GM23338 (cell line): ENCODE results near the gene CFLAR. TPM values are rescaled to one million over a fixed set of nuclear protein-coding genes. Genes with fewer than 3 reads are reported as not detected.

Experiments used
- ATAC-seq: fragments of 200-7000 bp; cut with Tn5 transposase; 3 replicates; pipeline ENCODE4 v1.9.1; 2020
- DNase-seq: peaks from one replicate; pipeline ENCODE4 v3.0.0-alpha.2; 2015; ENCODE audit warnings: low spot score
- H2AFZ ChIP-seq: fragments of 200-600 bp; sonication (generic); 2 replicates; pipeline ENCODE4 v1.8.0; 2016; ENCODE audit warnings: antibody characterized with exemption, mild to moderate bottlenecking, moderate library complexity
- H3F3A ChIP-seq: fragments of 200-600 bp; sonication (generic); replicated peaks from 2 replicates; pipeline ENCODE4 v1.8.0; 2017; ENCODE audit warnings: antibody characterized with exemption, mixed run types, low read depth
- H3K27ac ChIP-seq: fragments of 200-600 bp; sonication (generic); 2 replicates; pipeline ENCODE4 v1.6.1; 2016; ENCODE audit warnings: low read depth
- H3K27me3 ChIP-seq: fragments of 200-600 bp; sonication (generic); 2 replicates; pipeline ENCODE4 v1.8.0; 2016; ENCODE audit warnings: mild to moderate bottlenecking, mixed run types, moderate library complexity; ENCODE audit not compliant: insufficient read depth
- H3K36me3 ChIP-seq: fragments of 200-600 bp; sonication (generic); 2 replicates; pipeline ENCODE4 v1.8.0; 2016; ENCODE audit warnings: mild to moderate bottlenecking; ENCODE audit not compliant: insufficient read depth
- H3K4me1 ChIP-seq: fragments of 200-600 bp; sonication (generic); 2 replicates; pipeline ENCODE4 v1.8.0; 2016; ENCODE audit warnings: mild to moderate bottlenecking, moderate library complexity; ENCODE audit not compliant: insufficient read depth
- H3K4me2 ChIP-seq: fragments of 200-600 bp; sonication (generic); 2 replicates; pipeline ENCODE4 v1.7.1; 2017; ENCODE audit warnings: mixed run types
- H3K4me3 ChIP-seq: fragments of 200-600 bp; sonication (generic); 2 replicates; pipeline ENCODE4 v1.6.1; 2016; ENCODE audit warnings: mixed run types
- H3K79me2 ChIP-seq: fragments of 200-600 bp; sonication (generic); replicated peaks from 2 replicates; pipeline ENCODE4 v1.8.0; 2017; ENCODE audit warnings: mild to moderate bottlenecking; ENCODE audit not compliant: insufficient read depth
- H3K9me2 ChIP-seq: fragments of 200-600 bp; sonication (generic); 2 replicates; pipeline ENCODE4 v1.8.0; 2017; ENCODE audit not compliant: insufficient read depth
- H4K20me1 ChIP-seq: fragments of 200-600 bp; sonication (generic); replicated peaks from 2 replicates; pipeline ENCODE4 v1.8.0; 2017; ENCODE audit warnings: mild to moderate bottlenecking; ENCODE audit not compliant: insufficient read depth
- H3K27ac Mint-ChIP-seq: 2 replicates; pipeline ENCODE4 v1.8.0; 2020; ENCODE audit warnings: inconsistent platforms, mild to moderate bottlenecking, moderate library complexity, mixed read lengths
- H3K27me3 Mint-ChIP-seq: 3 replicates; pipeline ENCODE4 v1.8.0; 2022; ENCODE audit warnings: low read depth, mild to moderate bottlenecking, moderate library complexity, mixed read lengths, inconsistent platforms; ENCODE audit not compliant: insufficient read depth, poor library complexity
- H3K36me3 Mint-ChIP-seq: 3 replicates; pipeline ENCODE4 v1.8.0; 2021; ENCODE audit warnings: low read depth, mild to moderate bottlenecking, inconsistent platforms, moderate library complexity, mixed read lengths
- H3K4me1 Mint-ChIP-seq: 3 replicates; pipeline ENCODE4 v1.8.0; 2020; ENCODE audit warnings: mild to moderate bottlenecking, inconsistent platforms, mixed read lengths
- H3K4me3 Mint-ChIP-seq: 3 replicates; pipeline ENCODE4 v1.8.0; 2021; ENCODE audit warnings: moderate library complexity, mild to moderate bottlenecking, inconsistent platforms, mixed read lengths
- H3K9me3 Mint-ChIP-seq: 3 replicates; pipeline ENCODE4 v1.8.0; 2020; ENCODE audit warnings: moderate library complexity, mild to moderate bottlenecking, inconsistent platforms, mixed read lengths
- CREB1 ChIP-seq: fragments of 250-450 bp; sonication (Bioruptor Pico); IDR thresholded peaks from 2 replicates; pipeline ENCODE4 v1.5.0; 2020; ENCODE audit warnings: low read depth, mild to moderate bottlenecking, moderate library complexity
- CTCF ChIP-seq, 2 experiments: fragments of 200-600 bp in 1 of 2; sonication (generic) in 1 of 2; conservative IDR thresholded peaks; 2 replicates each; pipeline versions ENCODE4 v1.5.1 to v1.6.1; 2016 to 2017; ENCODE audit warnings: antibody characterized with exemption in 2 of 2, low read depth in 2 of 2, mild to moderate bottlenecking in 2 of 2, moderate library complexity in 1 of 2
- EZH2 ChIP-seq: fragments of 200-600 bp; sonication (generic); IDR thresholded peaks from one replicate; pipeline ENCODE4 v1.8.0; 2017; ENCODE audit warnings: antibody characterized with exemption, mild to moderate bottlenecking, low read depth; ENCODE audit not compliant: unreplicated experiment
- EZH2phosphoT487 ChIP-seq: fragments of 200-600 bp; sonication (generic); IDR thresholded peaks from one replicate; pipeline ENCODE4 v1.8.1; 2018; ENCODE audit warnings: antibody characterized with exemption; ENCODE audit not compliant: unreplicated experiment
- JUNB ChIP-seq: IDR thresholded peaks from one replicate; pipeline ENCODE4 v1.6.1; 2016; ENCODE audit warnings: antibody characterized with exemption; ENCODE audit not compliant: unreplicated experiment
- NANOG ChIP-seq: IDR thresholded peaks from 2 replicates; pipeline ENCODE4 v1.6.1; 2016; ENCODE audit warnings: antibody characterized with exemption, borderline replicate concordance
- POLR2AphosphoS5 ChIP-seq: IDR thresholded peaks from 2 replicates; pipeline ENCODE4 v1.6.1; 2016; ENCODE audit warnings: antibody characterized with exemption, low read depth
- STAT1 ChIP-seq: IDR thresholded peaks from one replicate; pipeline ENCODE4 v1.6.1; 2016; ENCODE audit warnings: antibody characterized with exemption; ENCODE audit not compliant: unreplicated experiment
- ZNF114 ChIP-seq: fragments of 250-450 bp; sonication (Bioruptor Pico); IDR thresholded peaks from 2 replicates; pipeline ENCODE4 v1.5.0; 2020; ENCODE audit warnings: mild to moderate bottlenecking, moderate library complexity
- ZNF331 ChIP-seq: fragments of 250-450 bp; sonication (Bioruptor Pico); IDR thresholded peaks from 2 replicates; pipeline ENCODE4 v1.5.0; 2020; ENCODE audit warnings: low read depth, mild to moderate bottlenecking, moderate library complexity
- polyA plus RNA-seq: library from polyadenylated mRNA; unstranded; fragments of >200 nt; fragmentation: Nextera tagmentation; extraction: Ambion mirVana; gene quantifications from 2 replicates; pipeline ENCODE4 v1.2.1, GENCODE V29; 2016
- total RNA-seq: library from RNA; depleted of rRNA; stranded (reverse); fragments of >200 nt; shearing (Covaris generic); gene quantifications from 2 replicates; pipeline ENCODE4 v1.2.3, GENCODE V29; 2014
- TF ChIP-seq, protein P1 (sequence below): fragments of 250-450 bp; sonication (Bioruptor Pico); IDR thresholded peaks from 2 replicates; pipeline ENCODE4 v1.5.0; 2020; ENCODE audit warnings: mild to moderate bottlenecking, moderate library complexity
- TF ChIP-seq, protein P2 (sequence below): IDR thresholded peaks from 2 replicates; pipeline ENCODE4 v1.6.1; 2016; ENCODE audit warnings: antibody characterized with exemption
- TF ChIP-seq, protein P3 (sequence below): IDR thresholded peaks from one replicate; pipeline ENCODE4 v1.6.1; 2018; ENCODE audit warnings: antibody characterized with exemption; ENCODE audit not compliant: unreplicated experiment

CFLAR gene
- total and polyA plus RNA-seq, 2 experiments from 2014 or later = 10.1 to 15.1 TPM

GRCh38 chr2:201215963-201216362 is 100.0 kb downstream of the CFLAR start:
- no peak for ATAC-seq
- Histone ChIP-seq H2AFZ (no peak overlapping the region), H4K20me1 (no peaks in the 10 kb centered on the region), H3K27me3 (no peaks in the 10 kb centered on the region), H3K4me3 (no peak overlapping the region), H3K4me2 (no peak overlapping the region), H3K27ac (no peak overlapping the region), H3K36me3 (no peaks in the 10 kb centered on the region), H3F3A (no peaks in the 10 kb centered on the region), H3K4me1 (peaks cover 16% of the 10 kb centered on the region), H3K79me2 (no peaks in the 10 kb centered on the region), H3K9me2 (no peaks in the 10 kb centered on the region)
- Mint-ChIP-seq H3K36me3 (0 out of 3 replicates have a peak, but pooled peaks cover 5% of the 10 kb centered on the region), H3K4me1 (peaks cover 17% of the 10 kb centered on the region), H3K4me3 (no peak overlapping the region), H3K9me3 (no peaks in the 10 kb centered on the region), H3K27ac (no peak overlapping the region), H3K27me3 (peaks cover 1% of the 10 kb centered on the region)
- DNase-seq = no peak
- TF ChIP-seq, protein P1, sequence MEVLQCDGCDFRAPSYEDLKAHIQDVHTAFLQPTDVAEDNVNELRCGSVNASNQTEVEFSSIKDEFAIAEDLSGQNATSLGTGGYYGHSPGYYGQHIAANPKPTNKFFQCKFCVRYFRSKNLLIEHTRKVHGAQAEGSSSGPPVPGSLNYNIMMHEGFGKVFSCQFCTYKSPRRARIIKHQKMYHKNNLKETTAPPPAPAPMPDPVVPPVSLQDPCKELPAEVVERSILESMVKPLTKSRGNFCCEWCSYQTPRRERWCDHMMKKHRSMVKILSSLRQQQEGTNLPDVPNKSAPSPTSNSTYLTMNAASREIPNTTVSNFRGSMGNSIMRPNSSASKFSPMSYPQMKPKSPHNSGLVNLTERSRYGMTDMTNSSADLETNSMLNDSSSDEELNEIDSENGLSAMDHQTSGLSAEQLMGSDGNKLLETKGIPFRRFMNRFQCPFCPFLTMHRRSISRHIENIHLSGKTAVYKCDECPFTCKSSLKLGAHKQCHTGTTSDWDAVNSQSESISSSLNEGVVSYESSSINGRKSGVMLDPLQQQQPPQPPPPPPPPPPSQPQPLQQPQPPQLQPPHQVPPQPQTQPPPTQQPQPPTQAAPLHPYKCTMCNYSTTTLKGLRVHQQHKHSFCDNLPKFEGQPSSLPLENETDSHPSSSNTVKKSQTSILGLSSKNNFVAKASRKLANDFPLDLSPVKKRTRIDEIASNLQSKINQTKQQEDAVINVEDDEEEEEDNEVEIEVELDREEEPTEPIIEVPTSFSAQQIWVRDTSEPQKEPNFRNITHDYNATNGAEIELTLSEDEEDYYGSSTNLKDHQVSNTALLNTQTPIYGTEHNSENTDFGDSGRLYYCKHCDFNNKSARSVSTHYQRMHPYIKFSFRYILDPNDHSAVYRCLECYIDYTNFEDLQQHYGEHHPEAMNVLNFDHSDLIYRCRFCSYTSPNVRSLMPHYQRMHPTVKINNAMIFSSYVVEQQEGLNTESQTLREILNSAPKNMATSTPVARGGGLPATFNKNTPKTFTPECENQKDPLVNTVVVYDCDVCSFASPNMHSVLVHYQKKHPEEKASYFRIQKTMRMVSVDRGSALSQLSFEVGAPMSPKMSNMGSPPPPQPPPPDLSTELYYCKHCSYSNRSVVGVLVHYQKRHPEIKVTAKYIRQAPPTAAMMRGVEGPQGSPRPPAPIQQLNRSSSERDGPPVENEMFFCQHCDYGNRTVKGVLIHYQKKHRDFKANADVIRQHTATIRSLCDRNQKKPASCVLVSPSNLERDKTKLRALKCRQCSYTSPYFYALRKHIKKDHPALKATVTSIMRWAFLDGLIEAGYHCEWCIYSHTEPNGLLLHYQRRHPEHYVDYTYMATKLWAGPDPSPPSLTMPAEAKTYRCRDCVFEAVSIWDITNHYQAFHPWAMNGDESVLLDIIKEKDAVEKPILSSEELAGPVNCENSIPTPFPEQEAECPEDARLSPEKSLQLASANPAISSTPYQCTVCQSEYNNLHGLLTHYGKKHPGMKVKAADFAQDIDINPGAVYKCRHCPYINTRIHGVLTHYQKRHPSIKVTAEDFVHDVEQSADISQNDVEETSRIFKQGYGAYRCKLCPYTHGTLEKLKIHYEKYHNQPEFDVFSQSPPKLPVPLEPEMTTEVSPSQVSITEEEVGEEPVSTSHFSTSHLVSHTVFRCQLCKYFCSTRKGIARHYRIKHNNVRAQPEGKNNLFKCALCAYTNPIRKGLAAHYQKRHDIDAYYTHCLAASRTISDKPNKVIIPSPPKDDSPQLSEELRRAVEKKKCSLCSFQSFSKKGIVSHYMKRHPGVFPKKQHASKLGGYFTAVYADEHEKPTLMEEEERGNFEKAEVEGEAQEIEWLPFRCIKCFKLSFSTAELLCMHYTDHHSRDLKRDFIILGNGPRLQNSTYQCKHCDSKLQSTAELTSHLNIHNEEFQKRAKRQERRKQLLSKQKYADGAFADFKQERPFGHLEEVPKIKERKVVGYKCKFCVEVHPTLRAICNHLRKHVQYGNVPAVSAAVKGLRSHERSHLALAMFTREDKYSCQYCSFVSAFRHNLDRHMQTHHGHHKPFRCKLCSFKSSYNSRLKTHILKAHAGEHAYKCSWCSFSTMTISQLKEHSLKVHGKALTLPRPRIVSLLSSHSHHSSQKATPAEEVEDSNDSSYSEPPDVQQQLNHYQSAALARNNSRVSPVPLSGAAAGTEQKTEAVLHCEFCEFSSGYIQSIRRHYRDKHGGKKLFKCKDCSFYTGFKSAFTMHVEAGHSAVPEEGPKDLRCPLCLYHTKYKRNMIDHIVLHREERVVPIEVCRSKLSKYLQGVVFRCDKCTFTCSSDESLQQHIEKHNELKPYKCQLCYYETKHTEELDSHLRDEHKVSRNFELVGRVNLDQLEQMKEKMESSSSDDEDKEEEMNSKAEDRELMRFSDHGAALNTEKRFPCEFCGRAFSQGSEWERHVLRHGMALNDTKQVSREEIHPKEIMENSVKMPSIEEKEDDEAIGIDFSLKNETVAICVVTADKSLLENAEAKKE (CRISPR knock-in tag) = no peak
- TF ChIP-seq POLR2AphosphoS5 (no peak), CREB1 (CRISPR knock-in tag) (no peak), EZH2 (no peak), NANOG (no peak), ZNF331 (no peak), ZNF114 (CRISPR knock-in tag) (no peak), JUNB (no peak), EZH2phosphoT487 (no peak), CTCF (conservative IDR thresholded peaks at IDR 0.05; ENCODE audit: low read depth in 2 of 2) (no peak), STAT1 (no peak)
- TF ChIP-seq, protein P2, sequence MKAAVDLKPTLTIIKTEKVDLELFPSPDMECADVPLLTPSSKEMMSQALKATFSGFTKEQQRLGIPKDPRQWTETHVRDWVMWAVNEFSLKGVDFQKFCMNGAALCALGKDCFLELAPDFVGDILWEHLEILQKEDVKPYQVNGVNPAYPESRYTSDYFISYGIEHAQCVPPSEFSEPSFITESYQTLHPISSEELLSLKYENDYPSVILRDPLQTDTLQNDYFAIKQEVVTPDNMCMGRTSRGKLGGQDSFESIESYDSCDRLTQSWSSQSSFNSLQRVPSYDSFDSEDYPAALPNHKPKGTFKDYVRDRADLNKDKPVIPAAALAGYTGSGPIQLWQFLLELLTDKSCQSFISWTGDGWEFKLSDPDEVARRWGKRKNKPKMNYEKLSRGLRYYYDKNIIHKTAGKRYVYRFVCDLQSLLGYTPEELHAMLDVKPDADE = no peak
- TF ChIP-seq, protein P3, sequence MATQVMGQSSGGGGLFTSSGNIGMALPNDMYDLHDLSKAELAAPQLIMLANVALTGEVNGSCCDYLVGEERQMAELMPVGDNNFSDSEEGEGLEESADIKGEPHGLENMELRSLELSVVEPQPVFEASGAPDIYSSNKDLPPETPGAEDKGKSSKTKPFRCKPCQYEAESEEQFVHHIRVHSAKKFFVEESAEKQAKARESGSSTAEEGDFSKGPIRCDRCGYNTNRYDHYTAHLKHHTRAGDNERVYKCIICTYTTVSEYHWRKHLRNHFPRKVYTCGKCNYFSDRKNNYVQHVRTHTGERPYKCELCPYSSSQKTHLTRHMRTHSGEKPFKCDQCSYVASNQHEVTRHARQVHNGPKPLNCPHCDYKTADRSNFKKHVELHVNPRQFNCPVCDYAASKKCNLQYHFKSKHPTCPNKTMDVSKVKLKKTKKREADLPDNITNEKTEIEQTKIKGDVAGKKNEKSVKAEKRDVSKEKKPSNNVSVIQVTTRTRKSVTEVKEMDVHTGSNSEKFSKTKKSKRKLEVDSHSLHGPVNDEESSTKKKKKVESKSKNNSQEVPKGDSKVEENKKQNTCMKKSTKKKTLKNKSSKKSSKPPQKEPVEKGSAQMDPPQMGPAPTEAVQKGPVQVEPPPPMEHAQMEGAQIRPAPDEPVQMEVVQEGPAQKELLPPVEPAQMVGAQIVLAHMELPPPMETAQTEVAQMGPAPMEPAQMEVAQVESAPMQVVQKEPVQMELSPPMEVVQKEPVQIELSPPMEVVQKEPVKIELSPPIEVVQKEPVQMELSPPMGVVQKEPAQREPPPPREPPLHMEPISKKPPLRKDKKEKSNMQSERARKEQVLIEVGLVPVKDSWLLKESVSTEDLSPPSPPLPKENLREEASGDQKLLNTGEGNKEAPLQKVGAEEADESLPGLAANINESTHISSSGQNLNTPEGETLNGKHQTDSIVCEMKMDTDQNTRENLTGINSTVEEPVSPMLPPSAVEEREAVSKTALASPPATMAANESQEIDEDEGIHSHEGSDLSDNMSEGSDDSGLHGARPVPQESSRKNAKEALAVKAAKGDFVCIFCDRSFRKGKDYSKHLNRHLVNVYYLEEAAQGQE = no peak
